ENCODE data around the gene PKP2.
"Not testable (repeated sequence)": the region's sequence is repeated elsewhere in the genome, so short reads cannot be mapped to it uniquely, and the experiment has no call there.

PKP2 gene

DNA sequence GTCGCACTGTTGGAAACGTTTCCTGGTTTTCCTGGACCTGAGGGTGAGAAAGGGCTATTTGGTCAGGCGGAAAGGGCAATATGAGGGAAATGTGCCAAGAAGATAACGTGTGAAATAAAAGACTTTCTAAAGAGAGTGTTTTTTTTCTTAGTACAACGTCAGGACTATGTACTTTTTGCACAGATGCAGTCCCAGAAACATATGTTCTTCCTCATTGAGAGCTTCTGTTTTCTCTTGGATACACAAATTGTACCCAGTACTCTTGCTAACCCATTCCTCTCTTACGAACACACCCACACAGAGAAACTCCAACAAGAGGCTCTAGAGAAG lies 669 bp upstream of the PKP2 start:
- no peak for DNase-seq (ENCODE audit: low read depth in 4 of 4, low spot score in 1 of 4)

DNA sequence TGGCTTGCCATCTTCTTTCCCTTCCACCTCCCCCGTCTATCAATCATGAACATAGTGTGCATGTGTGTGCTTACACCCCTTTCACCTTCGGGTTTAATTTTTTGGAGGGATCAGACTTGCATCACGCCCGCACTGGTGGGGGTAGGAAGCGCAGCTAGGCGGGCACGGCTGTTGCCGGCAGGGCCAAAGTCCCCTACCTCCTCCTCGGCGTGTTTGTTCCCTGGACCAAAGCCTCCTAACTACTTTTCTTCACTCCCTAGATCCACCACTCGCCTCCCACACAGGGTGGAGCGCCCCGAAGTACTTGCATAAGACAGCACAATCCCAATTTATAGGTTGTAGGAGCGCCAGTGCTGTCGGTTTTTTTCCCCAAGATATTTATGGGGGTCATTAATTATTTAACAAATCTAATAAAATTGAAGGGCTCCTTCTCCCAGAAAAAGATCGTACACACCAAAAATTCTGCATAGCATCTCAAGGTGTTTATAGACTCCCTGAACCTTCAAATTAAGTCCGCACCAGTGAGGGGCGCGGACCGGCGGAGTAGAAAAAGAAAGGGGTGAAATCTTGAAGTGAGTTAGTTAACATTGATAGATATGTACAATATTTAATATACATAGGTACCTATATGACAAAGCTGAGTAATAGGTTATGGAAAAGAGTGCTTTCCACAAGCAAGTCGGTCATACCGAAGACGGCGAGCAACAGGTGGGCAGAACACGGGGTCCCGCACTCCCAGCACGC lies 717 bp downstream of the PKP2 start:
- DNase-seq (ENCODE audit: low read depth in 4 of 4, low spot score in 1 of 4) = no peak

DNA sequence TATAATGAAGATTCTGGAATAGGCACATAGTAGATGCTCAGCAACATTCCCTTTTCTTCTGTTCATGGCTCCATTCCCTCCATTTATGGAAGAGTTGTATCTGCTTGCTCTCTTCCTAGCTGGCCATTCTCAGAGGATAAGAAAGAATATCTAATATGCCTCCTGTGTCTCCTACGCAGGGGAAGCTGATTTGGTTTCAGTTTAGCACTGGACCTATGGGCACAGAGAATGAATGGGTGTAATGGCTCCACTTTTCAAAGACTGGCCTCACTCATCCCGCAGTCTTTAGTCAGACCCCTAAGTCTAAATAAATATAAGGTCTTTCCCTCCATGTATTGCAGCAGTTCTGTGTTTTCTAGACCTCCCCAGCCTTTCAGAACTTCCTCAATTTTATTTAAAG lies 2.0 kb downstream of the PKP2 start:
- DNase-seq (ENCODE audit: low read depth in 4 of 4, low spot score in 1 of 4) = no peak

GRCh38 chr12:32893458-32893857 lies 3.1 kb downstream of the PKP2 start:
- DNase-seq (ENCODE audit: low read depth in 4 of 4, low spot score in 1 of 4) = no peak

- no peak for DNase-seq (ENCODE audit: low read depth in 4 of 4, low spot score in 1 of 4)
These were observed 3.5 kb downstream of the PKP2 start for GRCh38 chr12:32893043-32893442.

DNA sequence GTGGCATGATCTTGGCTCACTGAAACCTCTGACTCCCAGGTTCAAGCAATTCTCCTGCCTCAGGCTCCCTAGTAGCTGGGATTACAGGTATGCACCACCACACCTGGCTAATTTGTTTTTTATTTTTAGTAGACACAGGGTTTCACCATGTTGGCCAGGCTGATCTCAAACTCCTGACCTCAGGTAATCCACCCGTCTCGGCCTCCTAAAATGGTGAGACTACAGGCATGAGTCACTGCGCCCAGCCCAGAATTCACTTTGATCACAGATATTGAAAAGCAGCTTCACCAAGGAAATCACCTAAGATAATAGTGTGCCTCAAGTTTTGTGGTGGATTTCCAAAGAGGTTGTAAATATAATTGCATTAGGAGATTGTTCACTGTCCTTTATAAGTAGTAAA lies 4.2 kb downstream of the PKP2 start:
- not testable (repeated sequence) for DNase-seq (ENCODE audit: low read depth in 4 of 4, low spot score in 1 of 4)

DNA sequence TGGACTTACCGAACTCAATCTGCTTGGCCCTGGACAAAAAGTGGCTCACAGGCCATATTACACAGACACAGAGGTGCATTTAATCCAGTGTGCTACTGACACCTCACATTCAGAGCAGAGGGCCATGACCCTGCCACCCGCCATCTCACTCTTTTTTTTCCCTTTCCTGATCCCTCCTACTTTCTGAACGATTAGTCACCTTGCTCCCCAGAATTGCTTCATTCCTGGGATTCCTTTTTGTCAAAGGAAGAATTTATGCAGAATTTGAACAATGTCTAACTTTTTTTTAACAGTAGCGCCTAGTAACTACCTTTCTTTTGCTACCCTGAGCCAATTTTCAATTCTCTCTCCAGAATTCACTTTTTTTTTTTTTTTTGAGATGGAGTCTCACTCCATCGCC lies 4.6 kb downstream of the PKP2 start:
- DNase-seq (ENCODE audit: low read depth in 4 of 4, low spot score in 1 of 4) = no peak

DNA sequence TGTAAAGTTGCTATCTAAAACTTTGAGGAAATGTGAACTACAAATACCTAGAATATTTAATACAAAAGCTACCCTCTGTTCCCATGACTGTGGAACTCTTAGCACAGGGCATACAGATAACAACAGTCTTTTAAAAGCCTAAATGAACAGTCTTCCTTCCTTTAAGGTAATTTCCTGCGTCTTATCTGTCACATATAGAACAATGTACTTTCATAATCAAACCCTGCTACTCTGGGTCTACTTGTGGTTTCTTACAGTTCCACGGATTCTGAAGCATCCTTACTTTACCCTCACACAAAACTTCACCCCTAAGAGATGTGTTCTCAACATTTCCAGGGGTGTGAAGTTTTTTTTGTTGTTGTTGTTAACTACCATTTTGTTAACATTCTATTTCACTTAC lies 5.1 kb downstream of the PKP2 start:
- DNase-seq (ENCODE audit: low read depth in 4 of 4, low spot score in 1 of 4) = no peak

DNA sequence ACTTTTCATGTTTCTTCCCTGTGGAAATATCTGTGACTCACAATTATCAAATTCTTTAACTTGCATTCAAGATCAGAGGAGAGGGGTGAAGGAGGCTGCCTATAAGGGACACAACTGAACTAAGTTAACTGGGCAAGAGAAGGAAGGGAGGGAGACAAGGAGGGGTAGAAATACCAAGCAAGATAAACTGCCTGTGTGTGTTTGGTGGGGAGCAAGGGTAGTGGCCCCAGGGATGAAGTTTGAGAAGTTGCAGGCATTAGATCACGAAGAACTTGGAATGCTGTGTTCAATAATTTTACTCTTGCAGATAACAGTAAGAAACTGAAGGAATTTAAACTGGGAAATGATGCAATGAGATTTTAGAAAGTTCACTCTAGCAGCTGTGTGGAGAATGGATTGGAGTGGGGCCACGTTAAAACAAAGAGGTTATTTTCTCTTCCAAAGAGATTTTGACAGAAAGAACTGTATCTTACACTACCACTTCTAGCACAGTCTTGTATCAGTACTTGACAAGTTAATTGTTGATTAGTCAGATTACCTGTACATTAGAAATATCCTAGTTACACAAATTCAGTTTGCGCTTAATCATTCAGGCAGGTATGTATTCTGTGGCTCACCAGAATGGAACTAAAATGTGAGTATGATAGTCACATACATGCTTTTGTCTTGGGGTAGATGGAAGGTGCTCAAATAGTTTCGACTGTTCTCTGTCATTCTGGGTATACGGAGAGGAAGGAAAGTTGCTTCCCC lies 7.4 kb downstream of the PKP2 start:
- DNase-seq (ENCODE audit: low read depth in 4 of 4, low spot score in 1 of 4) = no peak

DNA sequence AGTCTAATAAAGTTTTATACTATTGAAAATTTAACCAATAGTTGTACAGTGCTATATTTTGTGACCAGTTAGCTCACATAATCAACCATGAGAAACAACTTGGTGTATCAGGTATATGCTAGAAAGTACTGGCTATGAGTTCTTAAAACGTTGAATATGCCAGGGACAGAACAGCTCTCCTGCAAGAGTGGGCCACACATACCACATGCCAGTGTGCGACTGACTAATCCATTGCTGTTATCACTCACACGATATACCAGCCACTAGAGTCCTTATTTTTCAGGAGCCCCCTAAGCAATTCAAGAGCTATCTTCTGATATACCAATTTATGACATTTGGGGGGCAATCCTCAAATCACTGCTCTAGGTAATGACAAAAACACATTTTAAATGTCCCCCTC lies 9.5 kb downstream of the PKP2 start:
- no peak for DNase-seq (ENCODE audit: low read depth in 4 of 4, low spot score in 1 of 4)

GRCh38 chr12:32885831-32886230 lies 10.7 kb downstream of the PKP2 start:
- no peak for DNase-seq (ENCODE audit: low read depth in 4 of 4, low spot score in 1 of 4)

DNA sequence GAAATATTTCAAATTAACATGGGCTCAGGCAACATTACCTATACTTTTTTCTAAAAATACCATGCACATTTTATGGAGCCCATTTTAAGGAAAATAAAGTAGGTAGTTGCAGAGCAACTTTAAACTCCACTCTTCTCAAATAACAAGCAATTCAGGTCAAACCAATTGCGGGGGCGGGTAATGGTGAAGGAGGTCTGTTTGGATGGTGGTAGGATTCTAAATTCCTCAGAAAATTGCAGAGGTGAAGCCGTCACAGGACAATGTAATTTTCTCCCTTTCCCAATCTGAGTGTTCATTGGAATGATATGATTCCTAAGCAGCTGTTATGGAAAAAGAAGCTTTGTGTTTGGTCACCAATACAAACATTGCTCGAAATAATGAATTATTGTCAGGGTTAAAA lies 11.6 kb downstream of the PKP2 start:
- DNase-seq (ENCODE audit: low read depth in 4 of 4, low spot score in 1 of 4) = no peak

DNA sequence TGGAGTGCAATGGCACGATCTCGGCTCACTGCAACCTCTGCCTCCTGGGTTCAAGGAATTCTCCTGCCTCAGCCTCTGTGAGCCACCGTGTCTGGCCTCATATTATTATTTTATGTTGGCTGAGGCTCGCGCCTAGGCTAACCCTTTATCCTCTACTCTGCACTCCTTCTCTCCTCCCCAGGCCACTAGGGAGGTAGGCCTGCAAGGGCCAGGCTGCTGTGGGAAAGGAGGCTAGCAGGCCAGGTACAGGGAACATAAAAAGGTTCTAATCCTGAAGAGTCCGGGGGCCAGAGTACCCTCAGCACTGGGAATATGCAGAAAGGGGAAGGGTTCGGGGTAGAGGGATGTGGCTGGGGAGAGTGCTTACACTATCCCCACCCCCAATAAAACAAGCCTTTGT lies 14.9 kb downstream of the PKP2 start:
- no peak for DNase-seq (ENCODE audit: low read depth in 4 of 4, low spot score in 1 of 4)

DNA sequence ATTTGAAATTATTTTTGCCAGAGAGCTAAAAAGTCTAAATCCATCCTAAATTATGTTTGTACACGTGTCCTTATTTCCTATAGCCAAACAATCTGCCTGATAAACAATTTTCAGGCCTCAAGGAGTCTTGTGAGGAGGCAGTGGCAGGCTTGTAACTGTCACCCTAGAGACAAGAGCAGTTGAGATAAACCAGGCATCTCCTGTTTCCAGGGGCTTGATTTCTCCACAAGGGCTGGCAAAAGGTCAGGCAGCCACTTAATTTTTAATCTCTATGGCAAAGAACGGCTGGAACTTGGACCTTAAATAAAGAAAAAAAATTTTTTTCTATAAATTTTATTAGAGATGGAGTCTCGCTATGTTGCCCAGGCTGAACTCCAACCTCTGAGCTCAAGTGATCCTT lies 15.5 kb downstream of the PKP2 start:
- no peak for DNase-seq (ENCODE audit: low read depth in 4 of 4, low spot score in 1 of 4)

GRCh38 chr12:32879066-32879465 lies 17.5 kb downstream of the PKP2 start:
- not testable (repeated sequence) for DNase-seq (ENCODE audit: low read depth in 4 of 4, low spot score in 1 of 4)

GRCh38 chr12:32877601-32878459 lies 18.7 kb downstream of the PKP2 start:
- no peak for DNase-seq (ENCODE audit: low read depth in 4 of 4, low spot score in 1 of 4)

- DNase-seq (ENCODE audit: low read depth in 4 of 4, low spot score in 1 of 4) = no peak
These were observed 20.6 kb downstream of the PKP2 start for GRCh38 chr12:32876004-32876403.

- no peak for DNase-seq (ENCODE audit: low read depth in 4 of 4, low spot score in 1 of 4)
These were observed 21.6 kb downstream of the PKP2 start for GRCh38 chr12:32874975-32875374.

DNA sequence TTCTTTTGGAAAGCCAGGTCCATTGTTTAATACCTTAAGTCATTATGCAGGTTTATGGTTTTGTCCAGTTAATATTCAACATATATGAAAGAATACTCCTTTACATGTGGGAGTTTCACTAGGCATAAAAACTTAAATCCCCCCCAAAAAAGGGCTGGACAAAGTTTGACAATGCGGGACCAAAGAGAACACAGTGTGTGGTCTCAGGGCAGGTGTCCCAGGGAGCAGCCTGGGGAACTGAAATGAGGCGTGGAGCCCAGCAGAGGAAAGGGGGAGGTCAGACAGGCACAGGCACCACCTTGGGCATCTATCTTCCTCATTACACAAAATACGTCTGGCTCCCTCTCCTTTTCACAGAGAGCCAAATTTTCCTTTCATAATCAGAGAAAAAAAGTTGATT lies 22.5 kb downstream of the PKP2 start:
- DNase-seq (ENCODE audit: low read depth in 4 of 4, low spot score in 1 of 4) = no peak

DNA sequence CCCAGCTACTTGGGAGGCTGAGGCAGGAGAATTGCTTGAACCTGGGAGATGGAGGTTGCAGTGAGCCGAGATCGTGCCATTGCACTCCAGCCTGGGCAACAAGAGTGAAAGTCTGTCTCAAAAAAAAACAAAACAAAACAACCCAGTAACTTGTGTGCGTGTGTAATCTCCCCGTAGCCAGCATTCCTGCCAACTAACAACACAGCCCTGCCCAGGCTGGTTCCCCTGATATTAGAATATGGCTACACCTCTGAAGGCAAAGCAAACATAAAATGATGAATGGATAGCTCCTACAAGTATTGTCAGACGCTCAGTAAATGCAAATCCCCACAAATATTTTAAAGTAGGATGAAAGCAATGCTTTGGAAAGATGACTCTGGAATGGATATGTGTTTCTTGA lies 24.2 kb downstream of the PKP2 start:
- DNase-seq (ENCODE audit: low read depth in 4 of 4, low spot score in 1 of 4) = not testable (repeated sequence)

DNA sequence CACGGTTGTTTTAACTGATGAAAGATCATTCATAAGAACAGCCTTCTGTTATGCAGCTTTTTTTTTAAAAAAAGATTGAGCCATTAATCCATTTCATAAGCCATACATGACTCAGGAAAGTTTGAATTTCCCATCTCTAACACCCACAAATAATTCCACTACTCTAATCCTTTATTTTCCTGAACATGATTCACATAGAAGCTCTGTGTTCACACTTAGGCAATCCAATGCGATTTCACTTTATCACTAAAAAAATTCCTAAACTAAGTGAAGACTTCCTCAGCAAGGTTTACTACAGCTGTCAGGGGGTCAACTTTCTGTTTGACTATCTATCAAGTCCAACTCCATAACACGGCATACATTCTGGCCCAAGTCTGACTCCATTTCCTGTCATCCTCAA lies 25.9 kb downstream of the PKP2 start:
- no peak for DNase-seq (ENCODE audit: low read depth in 4 of 4, low spot score in 1 of 4)

DNA sequence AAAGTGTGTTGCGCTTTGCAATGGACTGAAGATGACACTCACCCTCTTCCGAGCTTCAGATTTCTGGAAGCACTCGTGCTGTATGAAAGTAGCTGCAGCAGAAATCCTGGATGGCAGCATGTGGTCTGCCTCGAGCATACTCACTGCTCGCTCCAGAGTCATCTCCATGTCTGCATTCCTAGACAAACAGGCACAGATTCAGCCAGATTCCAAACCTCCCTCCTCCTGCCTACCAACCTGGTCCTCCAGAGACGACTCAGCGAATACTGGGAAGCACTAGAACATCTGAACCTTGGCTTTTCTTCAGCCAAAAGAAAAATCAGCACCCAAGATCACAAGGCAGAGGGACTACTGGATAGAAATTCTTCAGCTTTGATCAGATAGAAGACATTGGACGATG lies 27.7 kb downstream of the PKP2 start:
- no peak for DNase-seq (ENCODE audit: low read depth in 4 of 4, low spot score in 1 of 4)
